Myocyte (in vitro differentiated cells): ENCODE data around the gene GCN1. TPM values are rescaled to one million over a fixed set of nuclear protein-coding genes. Genes with fewer than 3 reads are reported as not detected.
A peak's percentile ranks its signal among the peaks of the same experiment; 100 is the strongest.

Source experiments
- DNase-seq: peaks from one replicate; pipeline ENCODE4 v3.0.0-alpha.2; 2012; ENCODE audit warnings: low read depth
- total RNA-seq: library from RNA; depleted of rRNA; stranded (reverse); fragments of >200 nt; gene quantifications from 2 replicates; pipeline ENCODE4 v1.2.3, GENCODE V29; 2014

Gene GCN1
- total RNA-seq, 1 donor from 2014 or later: 59.2 TPM

GRCh38 chr12:120121343-120121742, 73.2 kb downstream of the GCN1 start:
- DNase-seq: no peak

- DNase-seq: peak; percentile 52
These were observed 75.1 kb downstream of the GCN1 start for GRCh38 chr12:120119271-120119973.

DNA sequence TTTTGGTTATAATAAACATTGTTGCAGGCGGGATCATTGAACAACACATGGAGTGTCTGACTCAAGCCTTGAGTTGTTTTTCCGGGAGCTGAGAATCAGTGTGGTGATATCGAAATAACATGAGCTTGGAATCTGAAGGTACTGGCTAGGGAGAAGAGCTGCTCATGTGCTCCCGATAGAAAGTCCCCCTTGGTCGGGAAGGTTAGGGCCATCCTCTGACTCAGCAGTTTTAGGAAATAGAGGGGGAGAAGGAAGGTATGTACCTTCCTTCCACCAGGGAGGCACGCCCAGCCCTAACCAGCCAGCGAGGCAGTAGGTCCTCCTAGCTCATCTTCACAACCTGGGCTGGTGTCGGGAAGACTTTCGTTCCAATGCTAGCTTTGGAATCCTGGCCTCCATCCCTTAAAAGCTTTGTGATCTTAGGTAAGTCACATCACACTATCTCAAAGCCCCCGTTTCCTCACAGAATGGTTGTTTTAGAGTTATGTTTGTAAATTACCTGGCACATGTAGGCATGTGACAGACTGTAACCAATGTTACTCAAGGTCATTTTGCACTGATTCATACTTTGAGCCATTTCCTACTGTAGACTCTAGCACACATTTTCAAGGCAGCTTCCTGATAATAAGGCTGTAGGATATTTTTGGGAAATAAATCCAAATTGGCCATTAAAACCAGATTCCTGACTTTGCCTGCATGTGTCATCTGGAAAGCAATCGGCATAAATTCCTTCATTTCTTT, 76.0 kb downstream of the GCN1 start:
- no peak for DNase-seq

DNA sequence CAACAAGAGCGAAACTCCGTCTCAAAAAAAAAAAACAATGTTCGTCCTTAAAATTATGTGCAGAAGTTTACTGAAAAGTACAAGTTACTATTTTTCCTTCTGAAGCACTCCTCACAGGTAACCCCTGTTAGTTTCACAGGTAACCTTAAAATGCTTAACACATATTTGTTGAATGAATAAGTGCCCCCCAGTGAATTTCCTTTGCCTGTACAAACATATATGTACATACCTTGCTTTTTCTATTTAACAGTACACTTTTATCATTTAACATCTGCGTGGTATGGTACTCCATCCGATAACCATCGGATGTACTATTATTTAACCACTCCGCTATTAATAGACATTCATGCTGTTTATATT, 76.6 kb downstream of the GCN1 start:
- no peak for DNase-seq

DNA sequence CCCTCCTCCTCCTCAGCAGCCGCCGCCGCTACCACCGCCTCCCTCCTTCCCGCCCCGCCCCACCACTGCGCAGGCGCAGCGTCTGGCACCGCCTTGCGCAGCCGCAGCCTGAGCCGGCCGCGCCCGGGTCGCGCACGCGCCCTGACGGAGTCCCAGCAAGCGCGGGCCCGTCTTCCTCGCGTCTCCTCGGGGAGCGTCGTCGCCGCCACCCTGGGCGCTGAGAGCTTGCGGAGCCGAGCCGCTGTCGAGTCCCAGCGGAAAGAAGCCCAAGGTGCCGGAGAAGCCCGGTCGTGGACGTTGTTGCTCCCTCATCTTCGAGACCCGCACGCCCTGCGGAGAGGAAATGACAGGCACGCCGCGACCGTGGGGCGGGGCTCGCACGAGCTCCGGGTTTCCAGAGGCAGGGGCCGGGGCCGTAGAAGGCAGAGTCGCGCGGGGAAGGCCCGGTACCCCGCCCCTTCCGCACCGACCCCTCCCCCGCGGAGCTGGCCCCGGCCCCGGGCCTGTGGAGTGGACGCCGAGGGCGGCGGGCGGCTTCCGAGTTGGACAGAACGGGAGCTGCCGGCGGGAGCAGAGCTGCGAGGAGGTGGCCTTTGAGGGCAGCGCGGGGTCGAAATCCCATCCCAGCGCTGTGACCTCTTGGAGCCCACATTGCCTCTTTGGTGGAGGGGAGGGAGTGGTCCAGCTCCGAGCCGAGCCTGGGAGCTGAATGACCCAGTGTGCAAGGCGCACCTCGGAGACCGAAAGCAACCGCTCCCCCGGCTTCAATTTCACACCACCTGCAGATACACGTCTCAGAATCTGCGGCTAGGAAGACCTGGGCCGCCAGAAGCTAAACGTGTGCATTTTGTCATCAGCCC, 77.5 kb downstream of the GCN1 start:
- peak; percentile 93 for DNase-seq

GRCh38 chr12:120116441-120116791, 78.1 kb downstream of the GCN1 start, which contains the start of gene RAB35:
Gene RAB35 (minus strand): TSS chr12:120116753. CDS start chr12:120116650, 103 bp downstream.
- no peak for DNase-seq

DNA sequence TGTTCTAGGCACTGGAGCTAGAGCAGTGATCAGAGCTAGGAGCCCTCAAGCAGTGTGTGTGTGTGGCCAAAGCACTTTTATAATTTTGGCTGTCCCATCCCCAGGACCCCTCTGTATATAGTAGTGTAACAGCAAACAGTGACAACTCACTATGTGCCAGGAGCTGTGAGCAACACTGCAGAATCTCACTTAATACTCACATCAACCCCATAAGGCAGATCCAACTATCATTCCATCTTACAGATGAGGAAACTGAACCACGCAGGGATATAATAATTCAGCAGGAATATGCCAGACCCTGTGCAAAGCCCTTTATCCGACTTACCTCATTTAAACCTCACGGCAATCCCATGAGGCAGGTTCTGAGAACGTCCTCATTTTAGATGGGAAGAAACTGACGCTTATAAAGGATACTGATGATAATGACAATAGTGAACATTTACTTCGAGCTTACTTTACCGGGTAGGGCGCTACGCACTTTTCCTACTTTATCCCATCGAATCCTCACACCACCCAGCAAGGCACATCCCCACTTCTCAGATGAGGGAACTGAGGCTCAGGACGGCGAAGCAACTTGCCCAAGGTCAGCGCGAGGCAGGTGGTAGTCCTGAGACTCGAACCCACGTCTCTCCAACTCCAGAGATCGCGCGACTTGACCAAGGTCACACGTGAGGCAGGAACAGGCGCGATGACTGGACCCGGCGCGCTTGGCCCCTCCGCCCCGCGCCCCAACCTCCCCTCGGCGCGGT, 78.6 kb downstream of the GCN1 start:
- DNase-seq: peak; percentile 27

DNA sequence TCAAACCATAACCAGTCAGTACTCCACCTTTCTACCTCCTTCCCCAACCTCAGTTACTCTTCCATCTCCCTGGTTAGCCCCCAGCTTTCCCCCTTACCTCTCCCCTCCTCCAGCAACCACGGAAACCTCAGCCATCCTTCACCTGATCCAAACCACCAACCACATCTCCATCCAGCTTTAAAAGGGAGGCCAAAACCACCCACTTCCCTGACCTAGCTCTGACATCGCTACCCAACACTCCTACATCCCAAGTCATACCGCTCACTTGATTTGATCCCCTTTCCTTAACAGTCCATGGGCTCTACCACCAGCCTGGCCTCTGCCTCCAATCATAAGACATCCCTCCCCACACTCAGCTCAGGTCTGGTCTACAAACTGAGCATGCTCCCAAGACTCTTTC, 79.4 kb downstream of the GCN1 start:
- peak; percentile 45 for DNase-seq

- no peak for DNase-seq
These were observed 83.7 kb downstream of the GCN1 start for GRCh38 chr12:120110550-120111501.

DNA sequence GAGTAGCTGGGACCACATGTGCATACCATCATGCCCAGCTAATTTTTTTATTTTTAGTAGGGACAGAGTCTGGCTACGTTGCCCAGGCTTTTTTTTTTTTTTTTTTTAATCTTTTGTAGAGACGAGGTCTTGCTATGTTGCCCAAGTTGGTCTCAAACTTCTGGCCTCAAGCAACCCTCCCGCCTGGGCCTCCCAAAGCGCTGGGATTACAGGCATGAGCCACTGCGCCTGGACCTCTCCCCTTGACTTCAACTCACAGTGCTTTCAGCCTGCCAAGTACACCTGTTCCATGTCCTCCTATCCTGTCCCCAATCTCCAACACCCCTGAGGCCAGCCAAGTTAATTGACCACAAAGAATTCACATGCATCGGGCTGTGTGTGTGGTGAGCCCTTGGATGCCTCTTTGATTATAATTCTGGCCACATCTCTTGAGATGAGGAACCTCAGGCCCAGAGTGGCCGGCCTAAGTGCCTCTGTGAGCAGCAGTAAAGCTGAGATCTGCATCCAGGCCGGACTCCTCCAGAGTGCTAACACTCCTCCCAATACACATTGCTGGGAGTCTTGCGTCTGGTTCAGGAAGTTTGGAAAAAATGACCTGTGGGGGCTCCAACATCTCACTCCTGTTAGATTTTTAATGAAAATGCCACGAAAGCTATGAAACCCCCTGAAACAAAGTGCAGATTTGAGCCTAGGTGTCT, 84.8 kb downstream of the GCN1 start:
- peak; percentile 91 for DNase-seq

DNA sequence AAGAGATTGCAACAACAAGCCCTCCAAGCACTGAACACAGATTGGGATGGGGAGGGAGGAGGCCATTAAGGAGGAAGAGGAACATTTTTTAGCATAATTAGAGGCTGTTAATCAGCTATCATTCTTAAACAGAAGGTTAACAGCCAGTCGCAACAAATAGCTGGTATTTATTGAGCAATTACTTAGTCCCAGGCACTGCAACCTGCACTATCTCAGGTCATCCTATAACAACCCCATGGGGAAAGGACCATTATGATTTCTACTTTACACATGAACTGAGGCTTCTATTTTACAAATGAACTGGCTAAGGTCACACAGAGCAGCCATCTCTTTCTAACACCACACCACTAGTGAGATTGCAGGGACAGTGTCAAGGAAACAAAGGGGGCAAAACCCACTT, 88.4 kb downstream of the GCN1 start:
- DNase-seq: no peak

- DNase-seq: no peak
These were observed 91.1 kb downstream of the GCN1 start for GRCh38 chr12:120103371-120103770.

DNA sequence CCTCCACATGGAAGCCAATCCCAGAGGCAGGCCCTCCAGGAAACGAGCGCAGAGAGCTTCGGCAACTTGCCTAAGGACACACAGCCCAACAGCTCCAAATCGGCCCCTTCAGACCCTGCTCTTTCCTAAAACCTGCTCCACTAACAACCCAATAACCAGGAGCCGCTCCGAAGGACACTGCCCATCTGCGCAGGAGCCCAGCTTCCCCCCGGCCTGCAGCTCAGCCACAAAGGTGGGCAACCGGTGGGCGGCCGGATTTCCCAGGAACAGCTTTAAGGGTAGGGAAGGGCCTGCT, 91.5 kb downstream of the GCN1 start:
- no peak for DNase-seq

DNA sequence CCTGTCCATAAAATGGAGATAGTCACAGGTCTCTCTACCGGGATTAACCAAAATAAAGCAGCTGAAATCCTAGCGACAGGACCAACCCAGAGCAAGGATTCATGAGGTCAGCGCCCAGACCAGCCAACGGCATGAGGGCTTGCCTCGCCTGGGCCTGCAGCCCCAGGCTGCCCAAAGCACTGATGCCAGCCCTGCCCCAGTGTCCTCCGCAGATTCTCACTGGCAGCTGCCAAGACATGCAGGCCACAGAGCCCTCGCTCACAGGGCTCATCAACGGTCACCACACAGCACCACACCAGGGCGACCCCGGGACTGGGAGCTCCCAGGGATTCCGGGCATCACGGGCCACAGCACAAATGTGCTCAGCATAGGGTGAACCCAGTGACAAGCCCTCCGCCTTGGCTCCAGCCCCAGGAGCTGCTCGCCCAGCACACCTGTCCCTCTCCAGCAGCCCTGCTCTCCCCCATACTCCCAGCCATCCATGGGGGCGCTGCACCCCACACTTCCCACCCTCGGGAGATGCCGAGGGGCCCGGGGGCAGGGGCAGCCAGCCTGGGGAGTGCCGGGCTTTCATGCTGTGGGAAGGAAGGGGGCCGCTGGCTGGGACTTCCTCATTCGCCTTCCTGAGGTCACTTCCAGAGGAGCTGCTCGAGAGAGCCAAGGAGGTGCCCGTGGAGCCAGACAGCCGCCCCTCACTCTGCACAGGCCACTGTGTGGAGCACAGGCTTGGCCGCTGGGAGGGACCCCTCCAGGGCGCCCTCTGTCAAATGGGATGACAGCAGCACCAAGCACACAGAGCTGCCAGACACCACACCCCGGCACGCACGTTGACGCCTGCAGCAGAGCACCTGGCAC, 92.1 kb downstream of the GCN1 start:
- DNase-seq: peak; percentile 86

DNA sequence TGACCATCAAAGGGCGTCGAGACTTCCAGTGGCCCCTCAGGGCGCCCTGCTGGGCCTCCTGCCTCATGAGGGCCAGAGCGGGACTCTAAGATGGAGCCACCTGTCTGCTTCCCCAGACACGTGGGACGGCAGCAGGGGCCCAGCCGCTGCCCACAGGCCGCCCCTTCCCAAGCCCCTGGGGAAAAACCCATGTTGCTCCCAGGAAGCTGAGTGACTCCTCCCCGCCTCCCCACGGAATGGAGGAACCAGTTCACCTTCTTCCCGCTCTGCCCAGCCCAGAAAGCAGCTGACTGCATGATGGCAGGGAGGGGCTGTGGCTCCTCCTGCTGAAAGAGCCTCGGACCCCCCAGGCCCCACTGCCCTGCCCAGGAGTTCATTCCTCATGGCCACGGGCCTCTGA, 92.9 kb downstream of the GCN1 start:
- DNase-seq: no peak

GRCh38 chr12:120101182-120101581, 93.3 kb downstream of the GCN1 start:
- DNase-seq: no peak

DNA sequence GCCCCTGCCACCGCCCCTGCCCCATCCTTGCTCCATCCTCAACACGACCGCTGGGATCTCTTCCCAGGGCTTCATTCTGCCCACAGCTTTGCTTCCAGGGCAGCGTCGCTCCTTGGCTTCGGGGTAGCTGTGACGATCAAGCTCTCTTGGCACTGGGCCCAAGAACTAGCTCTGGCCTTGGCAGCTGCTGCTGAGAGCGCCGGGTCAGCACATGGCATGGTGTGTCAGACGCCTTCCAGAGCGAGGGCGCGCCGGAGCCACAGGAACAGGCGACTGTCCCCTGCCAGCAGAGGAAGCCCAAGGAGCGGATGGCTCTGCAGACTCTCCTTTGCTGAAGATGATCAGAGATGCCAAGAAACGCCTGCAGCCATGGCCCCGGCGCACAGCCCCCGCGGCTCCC, 93.9 kb downstream of the GCN1 start:
- peak; percentile 93 for DNase-seq

- DNase-seq: no peak
These were observed 94.8 kb downstream of the GCN1 start for GRCh38 chr12:120099738-120100137.
